Gastrocnemius medialis (tissue), 4 donors: ENCODE data around the gene MUSTN1. TPM values are rescaled to one million over a fixed set of nuclear protein-coding genes. Genes with fewer than 3 reads are reported as not detected.

ENCODE experiments used
- ATAC-seq, 2 donors: fragments of 150-250 bp; one replicate each; pipeline ENCODE4 v1.9.1; 2016
- DNase-seq, 2 donors: peaks; one replicate each; pipeline ENCODE4 v3.0.0-alpha.2; 2019
- H3K27ac ChIP-seq, 4 donors: fragments of 200-600 bp; sonication (generic); 1 replicate in 1 of 4; 2 replicates in 3 of 4; pipeline ENCODE4 v1.5.1; 2016 to 2018; ENCODE audit warnings: mild to moderate bottlenecking in 2 of 4, moderate library complexity in 1 of 4
- H3K27me3 ChIP-seq, 3 donors: fragments of 200-600 bp; sonication (generic) in 2 of 3; 1 replicate in 1 of 3; 2 replicates in 2 of 3; pipeline versions ENCODE4 v1.5.1 to v1.6.0; 2016 to 2019; ENCODE audit warnings: mild to moderate bottlenecking in 1 of 3, moderate library complexity in 1 of 3
- H3K36me3 ChIP-seq, 2 donors: fragments of 200-600 bp; sonication (generic) in 1 of 2; one replicate each; pipeline ENCODE4 v1.5.1; 2017 to 2018
- H3K4me1 ChIP-seq, 2 donors: fragments of 200-600 bp; sonication (generic) in 1 of 2; one replicate each; pipeline ENCODE4 v1.5.1; 2016 to 2017; ENCODE audit warnings: mild to moderate bottlenecking in 2 of 2
- H3K4me3 ChIP-seq, 4 donors: fragments of 200-600 bp; sonication (generic) in 3 of 4; 1 replicate in 1 of 4; 2 replicates in 3 of 4; pipeline ENCODE4 v1.5.1; 2016 to 2019; ENCODE audit warnings: mild to moderate bottlenecking in 2 of 4
- H3K9me3 ChIP-seq, 3 donors: fragments of 200-600 bp; sonication (generic) in 2 of 3; 1 replicate in 1 of 3; 2 replicates in 2 of 3; pipeline ENCODE4 v1.5.1; 2016 to 2019
- POLR2A ChIP-seq, 2 donors: fragments of 450-650 bp; IDR thresholded peaks; one replicate each; pipeline ENCODE4 v1.6.1; 2017; ENCODE audit warnings: antibody characterized with exemption in 2 of 2, mild to moderate bottlenecking in 2 of 2, moderate library complexity in 2 of 2
- in situ Hi-C, 4 donors: fragments of 200-750 bp; cut with MboI; loops; one replicate each; pipeline versions ENCODE4 v1.15.0 to v1.8.0; 2017; ENCODE audit warnings: low sequenced_read_pairs in 4 of 4
- intact Hi-C: fragments of 100-400 bp; cut with DNase I; formaldehyde crosslinking; loops from one replicate; pipeline ENCODE4 v1.15.1; 2023; ENCODE audit warnings: low total_unique reads
- total RNA-seq, 4 donors: library from RNA; depleted of rRNA; stranded (reverse); fragments of >200 nt; gene quantifications; one replicate each; pipeline versions ENCODE4 v1.1.0 to v1.2.3, GENCODE V29; 2016
- TF ChIP-seq, protein P1 (sequence below), 5 experiments: fragments of 450-650 bp in 3 of 5; fragments of 200-600 bp in 2 of 5; sonication (generic) in 2 of 5; IDR thresholded peaks in 4 of 5; conservative IDR thresholded peaks in 1 of 5; 1 replicate in 4 of 5; 2 replicates in 1 of 5; pipeline ENCODE4 v1.5.1; 2016 to 2019; ENCODE audit warnings: antibody characterized with exemption in 5 of 5, mild to moderate bottlenecking in 3 of 5, moderate library complexity in 3 of 5

MUSTN1 gene
- total RNA-seq, 4 donors from 2014 or later = 218 to 2,149 (median 412) TPM

DNA sequence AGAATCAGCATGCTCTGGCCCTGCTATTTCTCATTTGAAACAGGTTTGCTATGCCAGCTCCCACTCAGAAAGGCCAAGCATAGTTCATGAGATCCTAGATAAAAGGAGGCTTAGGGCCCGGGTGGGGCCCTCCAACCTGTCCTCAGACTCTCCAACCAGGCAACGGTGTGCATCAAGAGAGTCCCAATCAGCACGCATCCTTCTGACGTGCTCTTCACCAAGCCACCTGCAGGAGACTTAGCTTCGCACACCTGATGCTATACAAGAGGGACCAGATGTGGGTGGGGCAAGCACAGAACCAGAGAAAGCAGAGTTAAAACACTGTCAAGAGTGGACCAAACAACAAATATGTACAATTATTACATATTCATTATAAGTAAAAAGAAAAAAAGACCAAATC, 45.2 kb upstream of the MUSTN1 start:
- peaks cover 7 to 10% of the 10 kb centered on the region in 2 donors for H3K4me1 ChIP-seq
- no peaks in the 10 kb centered on the region for H3K9me3 ChIP-seq
- intact Hi-C loops = no loop called here
- no peak for ATAC-seq
- TF ChIP-seq POLR2A (IDR thresholded peaks at IDR 0.05) = no peak
- TF ChIP-seq, protein P1, sequence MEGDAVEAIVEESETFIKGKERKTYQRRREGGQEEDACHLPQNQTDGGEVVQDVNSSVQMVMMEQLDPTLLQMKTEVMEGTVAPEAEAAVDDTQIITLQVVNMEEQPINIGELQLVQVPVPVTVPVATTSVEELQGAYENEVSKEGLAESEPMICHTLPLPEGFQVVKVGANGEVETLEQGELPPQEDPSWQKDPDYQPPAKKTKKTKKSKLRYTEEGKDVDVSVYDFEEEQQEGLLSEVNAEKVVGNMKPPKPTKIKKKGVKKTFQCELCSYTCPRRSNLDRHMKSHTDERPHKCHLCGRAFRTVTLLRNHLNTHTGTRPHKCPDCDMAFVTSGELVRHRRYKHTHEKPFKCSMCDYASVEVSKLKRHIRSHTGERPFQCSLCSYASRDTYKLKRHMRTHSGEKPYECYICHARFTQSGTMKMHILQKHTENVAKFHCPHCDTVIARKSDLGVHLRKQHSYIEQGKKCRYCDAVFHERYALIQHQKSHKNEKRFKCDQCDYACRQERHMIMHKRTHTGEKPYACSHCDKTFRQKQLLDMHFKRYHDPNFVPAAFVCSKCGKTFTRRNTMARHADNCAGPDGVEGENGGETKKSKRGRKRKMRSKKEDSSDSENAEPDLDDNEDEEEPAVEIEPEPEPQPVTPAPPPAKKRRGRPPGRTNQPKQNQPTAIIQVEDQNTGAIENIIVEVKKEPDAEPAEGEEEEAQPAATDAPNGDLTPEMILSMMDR (IDR thresholded peaks at IDR 0.05 in 4 of 5, conservative IDR thresholded peaks at IDR 0.05 in 1 of 5) = no peak
- H3K36me3 ChIP-seq = peaks cover 0 to under 1% of the 10 kb centered on the region in 2 donors
- H3K27me3 ChIP-seq = no peaks in the 10 kb centered on the region
- no peak for DNase-seq
- no peak overlapping the region for H3K4me3 ChIP-seq
- in situ Hi-C loops = no loop called here
- no peak overlapping the region for H3K27ac ChIP-seq

DNA sequence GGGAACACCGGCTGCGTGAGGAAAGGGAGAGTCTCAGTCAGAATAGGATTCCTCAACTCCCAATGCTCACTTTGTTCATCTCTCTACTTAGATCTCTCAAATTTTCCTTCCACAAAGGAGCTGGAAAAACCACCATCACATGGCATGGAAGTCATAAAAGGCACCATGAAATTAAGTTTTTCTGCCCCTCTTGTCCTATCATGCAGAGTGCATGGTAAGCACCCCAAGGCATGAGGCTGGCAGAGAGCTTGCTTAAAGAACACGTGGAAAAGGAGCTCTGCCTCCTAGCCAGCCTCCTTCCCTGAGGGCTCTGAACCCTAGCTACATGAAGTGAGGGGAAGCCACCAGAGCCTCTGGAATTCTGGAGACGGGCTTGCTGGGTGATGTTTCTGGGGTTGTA, 44.8 kb upstream of the MUSTN1 start:
- Histone ChIP-seq H3K4me1 (peaks cover 7 to 10% of the 10 kb centered on the region in 2 donors), H3K4me3 (no peak overlapping the region), H3K27me3 (no peaks in the 10 kb centered on the region), H3K27ac (no peak overlapping the region), H3K9me3 (no peaks in the 10 kb centered on the region), H3K36me3 (no peaks in the 10 kb centered on the region)
- ATAC-seq (no peak), DNase-seq (no peak)
- in situ Hi-C loops (no loop called here), intact Hi-C loops (no loop called here)
- TF ChIP-seq, protein P1 (IDR thresholded peaks at IDR 0.05 in 4 of 5, conservative IDR thresholded peaks at IDR 0.05 in 1 of 5) = no peak
- no peak for TF ChIP-seq POLR2A (IDR thresholded peaks at IDR 0.05)

DNA sequence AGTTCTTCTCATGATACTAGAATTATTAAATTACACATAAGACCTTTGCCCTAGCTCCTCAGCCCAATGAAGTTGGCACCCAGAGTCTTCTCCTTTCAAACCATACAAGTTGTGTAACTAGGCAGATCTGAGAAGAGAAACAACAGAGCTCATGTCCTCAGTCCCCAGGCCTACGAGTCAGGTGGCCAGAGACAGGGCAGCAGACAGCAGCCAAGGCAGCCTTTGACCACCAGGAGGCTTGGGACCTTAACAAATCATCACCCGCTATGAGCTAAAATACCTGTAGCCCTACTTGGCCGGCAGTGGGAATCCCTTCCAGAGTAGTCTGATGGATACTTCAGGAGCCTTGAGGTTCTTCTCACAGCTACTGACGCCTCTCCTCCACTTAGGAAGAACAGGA, 44.3 kb upstream of the MUSTN1 start:
- DNase-seq = no peak
- ATAC-seq = no peak
- no peak overlapping the region for H3K27ac ChIP-seq
- H3K4me1 ChIP-seq = peaks cover 10 to 11% of the 10 kb centered on the region in 2 donors
- no peaks in the 10 kb centered on the region for H3K27me3 ChIP-seq
- TF ChIP-seq POLR2A (IDR thresholded peaks at IDR 0.05) = no peak
- TF ChIP-seq, protein P1 (IDR thresholded peaks at IDR 0.05 in 4 of 5, conservative IDR thresholded peaks at IDR 0.05 in 1 of 5) = no peak
- intact Hi-C loops = no loop called here
- H3K9me3 ChIP-seq = no peaks in the 10 kb centered on the region
- H3K4me3 ChIP-seq = no peak overlapping the region
- H3K36me3 ChIP-seq = no peaks in the 10 kb centered on the region
- in situ Hi-C loops = no loop called here

DNA sequence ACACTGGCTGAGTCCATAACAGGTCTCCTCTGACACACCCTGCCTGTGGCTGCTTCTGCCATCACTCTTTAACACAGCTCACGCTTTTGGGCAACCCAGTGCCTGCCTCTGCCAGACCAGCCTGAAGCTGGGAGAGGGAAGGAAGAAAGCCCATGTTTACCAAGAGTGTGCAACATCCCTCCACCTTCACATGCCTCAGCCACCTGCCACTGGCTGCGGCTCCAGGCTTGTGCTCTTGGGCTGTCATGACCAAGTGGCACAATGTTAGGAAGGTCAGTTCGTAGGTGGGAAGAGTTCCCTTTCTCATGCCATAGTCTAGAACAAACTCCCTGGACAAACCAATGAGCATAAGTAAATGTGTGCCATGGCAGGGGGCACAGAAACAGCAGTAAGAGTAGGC, 42.3 kb upstream of the MUSTN1 start:
- Histone ChIP-seq H3K27me3 (no peaks in the 10 kb centered on the region), H3K36me3 (no peaks in the 10 kb centered on the region), H3K4me1 (peaks cover 5 to 10% of the 10 kb centered on the region in 2 donors), H3K9me3 (no peaks in the 10 kb centered on the region), H3K4me3 (no peak overlapping the region), H3K27ac (no peak overlapping the region)
- TF ChIP-seq POLR2A (IDR thresholded peaks at IDR 0.05) = no peak
- TF ChIP-seq, protein P1 (IDR thresholded peaks at IDR 0.05 in 4 of 5, conservative IDR thresholded peaks at IDR 0.05 in 1 of 5) = no peak
- DNase-seq (no peak), ATAC-seq (no peak)
- intact Hi-C loops = no loop called here
- in situ Hi-C loops = no loop called here
